ENCODE results near the gene RNF213.
A peak's percentile ranks its signal among the peaks of the same experiment; 100 is the strongest.
"Not testable (repeated sequence)": the region's sequence is repeated elsewhere in the genome, so short reads cannot be mapped to it uniquely, and the experiment has no call there.

RNF213 gene

GRCh38 chr17:80327518-80327917 lies 66.9 kb downstream of the RNF213 start:
- no peak for DNase-seq

- no peak for DNase-seq
Observed at GRCh38 chr17:80328634-80329380, 68.2 kb downstream of the RNF213 start.

GRCh38 chr17:80329421-80329820 lies 68.8 kb downstream of the RNF213 start:
- DNase-seq: not testable (repeated sequence)

DNA sequence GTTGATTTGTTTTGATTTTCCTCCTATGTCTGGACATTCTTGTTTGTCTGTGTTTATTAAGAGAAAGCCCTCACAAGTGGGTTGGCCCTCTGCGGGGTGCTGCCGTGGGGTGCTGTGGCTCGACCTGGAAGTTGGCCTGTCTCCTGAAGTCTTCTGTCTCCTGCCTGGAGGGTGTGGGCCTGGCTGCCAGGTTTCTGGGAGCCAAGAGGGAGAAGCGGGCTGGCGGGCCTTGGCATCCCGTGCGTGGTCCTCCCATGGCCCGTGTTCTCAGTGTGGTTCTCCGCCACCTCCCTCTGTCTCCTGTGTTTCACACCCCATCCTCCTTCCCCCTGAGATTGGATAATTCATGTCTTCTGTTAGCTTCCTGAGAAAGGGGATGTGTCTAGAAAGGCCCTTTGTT lies 69.6 kb downstream of the RNF213 start:
- no peak for DNase-seq

DNA sequence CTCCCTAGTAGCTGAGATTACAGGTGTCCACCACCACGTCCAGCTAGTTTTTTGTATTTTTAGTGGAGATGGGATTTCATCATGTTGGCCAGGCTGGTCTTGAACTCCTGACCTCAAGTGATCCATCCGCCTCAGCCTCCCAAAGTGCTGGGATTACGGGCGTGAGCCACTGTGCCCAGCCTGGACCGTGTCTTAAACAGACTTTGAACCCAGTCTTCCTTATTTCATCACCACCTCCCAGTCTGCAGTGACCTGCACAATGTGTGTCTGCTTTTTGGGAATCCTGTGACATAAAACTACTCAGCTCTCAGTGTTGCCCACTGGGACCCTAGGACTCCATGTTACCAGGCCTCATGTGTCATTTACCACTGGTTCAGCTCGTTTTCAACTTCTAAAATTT lies 70.3 kb downstream of the RNF213 start:
- DNase-seq: not testable (repeated sequence)

GRCh38 chr17:80331820-80332219 lies 71.2 kb downstream of the RNF213 start:
- no peak for DNase-seq

DNA sequence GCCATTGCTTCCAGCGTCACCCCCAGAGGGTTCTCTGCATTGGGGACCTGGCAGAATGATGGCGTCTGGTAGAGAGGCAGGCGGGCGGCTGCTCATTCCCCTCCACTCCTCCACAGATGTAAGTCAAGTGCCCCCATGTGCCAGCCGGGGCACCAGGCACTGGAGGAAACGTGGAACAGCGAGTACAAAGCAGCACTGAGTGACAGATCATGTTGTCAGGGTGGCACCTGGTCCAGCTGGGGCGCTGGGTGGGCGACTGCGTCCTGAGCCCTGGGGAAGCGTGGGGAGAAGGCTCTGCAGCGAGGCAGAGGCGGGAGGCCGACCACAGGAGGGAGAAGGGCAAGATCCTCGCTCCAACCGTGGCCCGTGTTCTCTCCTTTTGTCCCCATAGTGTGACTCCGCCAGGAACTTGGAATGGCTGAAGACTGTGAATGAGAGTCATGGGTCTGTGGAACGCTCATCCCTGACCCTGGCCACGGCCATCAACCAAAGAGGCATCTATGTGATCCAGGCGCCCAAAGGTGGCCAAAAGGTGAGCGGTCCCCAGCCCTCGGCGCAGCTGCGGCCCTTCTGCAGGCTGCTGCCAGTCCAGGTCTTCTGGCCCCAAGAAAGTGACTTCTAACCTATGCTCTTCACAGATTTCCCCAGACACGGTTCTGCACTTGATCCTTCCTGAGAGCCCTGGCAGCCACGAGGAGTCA lies 76.7 kb downstream of the RNF213 start:
- DNase-seq: no peak

GRCh38 chr17:80339118-80339517 lies 78.5 kb downstream of the RNF213 start:
- DNase-seq: no peak

DNA sequence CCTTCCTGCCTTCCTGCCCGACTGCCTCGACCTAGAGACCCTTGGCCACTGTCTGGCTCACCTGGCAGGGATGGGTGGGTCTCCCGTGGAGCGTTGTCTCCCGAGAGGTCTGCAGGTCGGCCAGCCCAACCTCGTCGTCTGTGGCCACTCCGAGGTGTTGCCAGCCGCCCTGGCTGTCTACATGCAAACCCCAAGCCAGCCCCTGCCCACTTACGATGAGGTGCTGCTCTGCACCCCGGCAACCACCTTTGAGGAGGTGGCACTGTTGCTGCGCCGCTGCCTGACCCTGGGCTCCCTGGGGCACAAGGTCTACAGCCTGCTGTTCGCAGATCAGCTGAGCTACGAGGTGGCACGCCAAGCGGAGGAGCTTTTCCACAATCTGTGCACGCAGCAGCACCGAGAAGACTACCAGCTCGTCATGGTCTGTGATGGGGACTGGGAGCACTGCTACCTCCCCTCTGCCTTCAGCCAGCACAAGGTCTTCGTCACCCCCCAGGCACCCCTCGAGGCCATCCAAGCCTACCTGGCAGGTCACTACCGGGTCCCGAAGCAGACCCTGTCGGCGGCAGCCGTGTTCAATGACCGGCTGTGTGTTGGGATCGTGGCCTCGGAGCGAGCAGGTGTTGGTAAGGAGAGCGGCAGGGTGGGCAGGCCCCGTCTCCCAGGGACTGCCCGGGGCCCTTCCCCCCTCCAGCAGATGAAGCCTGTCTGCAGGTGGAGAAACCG lies 79.2 kb downstream of the RNF213 start:
- DNase-seq: no peak

DNA sequence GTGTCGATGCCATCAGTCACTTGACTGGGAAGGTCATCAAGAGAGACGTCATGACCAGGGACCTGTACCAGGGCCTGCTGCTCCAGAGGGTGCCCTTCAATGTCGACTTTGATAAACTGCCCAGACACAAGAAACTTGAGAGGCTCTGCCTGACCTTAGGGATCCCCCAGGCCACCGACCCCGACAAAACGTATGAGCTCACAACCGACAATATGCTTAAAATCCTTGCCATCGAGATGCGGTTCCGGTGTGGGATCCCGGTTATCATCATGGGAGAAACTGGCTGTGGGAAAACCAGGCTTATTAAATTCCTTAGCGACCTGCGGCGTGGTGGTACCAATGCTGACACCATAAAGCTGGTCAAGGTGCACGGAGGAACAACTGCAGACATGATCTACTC lies 84.7 kb downstream of the RNF213 start:
- DNase-seq: no peak

- DNase-seq: no peak
Observed at GRCh38 chr17:80345841-80346497, 85.3 kb downstream of the RNF213 start.

DNA sequence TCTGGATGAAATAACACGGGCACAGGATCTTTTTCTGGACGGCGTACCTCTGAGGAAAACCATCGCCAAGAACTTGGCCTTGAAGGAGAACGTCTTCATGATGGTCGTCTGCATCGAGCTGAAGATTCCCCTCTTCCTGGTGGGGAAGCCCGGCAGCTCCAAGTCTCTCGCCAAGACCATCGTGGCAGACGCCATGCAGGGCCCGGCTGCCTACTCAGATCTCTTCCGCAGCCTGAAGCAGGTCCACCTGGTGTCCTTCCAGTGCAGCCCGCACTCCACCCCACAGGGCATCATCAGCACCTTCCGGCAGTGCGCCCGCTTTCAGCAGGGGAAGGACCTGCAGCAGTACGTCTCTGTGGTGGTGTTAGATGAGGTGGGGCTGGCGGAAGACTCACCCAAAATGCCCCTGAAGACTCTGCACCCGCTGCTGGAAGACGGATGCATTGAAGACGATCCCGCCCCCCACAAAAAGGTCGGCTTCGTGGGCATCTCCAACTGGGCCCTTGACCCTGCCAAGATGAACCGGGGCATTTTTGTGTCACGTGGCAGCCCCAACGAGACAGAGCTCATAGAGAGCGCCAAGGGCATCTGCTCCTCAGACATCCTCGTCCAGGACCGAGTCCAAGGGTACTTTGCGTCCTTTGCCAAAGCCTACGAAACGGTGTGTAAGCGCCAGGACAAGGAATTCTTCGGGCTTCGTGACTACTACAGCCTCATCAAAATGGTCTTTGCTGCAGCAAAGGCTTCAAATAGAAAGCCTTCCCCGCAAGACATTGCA lies 86.0 kb downstream of the RNF213 start:
- DNase-seq: no peak

DNA sequence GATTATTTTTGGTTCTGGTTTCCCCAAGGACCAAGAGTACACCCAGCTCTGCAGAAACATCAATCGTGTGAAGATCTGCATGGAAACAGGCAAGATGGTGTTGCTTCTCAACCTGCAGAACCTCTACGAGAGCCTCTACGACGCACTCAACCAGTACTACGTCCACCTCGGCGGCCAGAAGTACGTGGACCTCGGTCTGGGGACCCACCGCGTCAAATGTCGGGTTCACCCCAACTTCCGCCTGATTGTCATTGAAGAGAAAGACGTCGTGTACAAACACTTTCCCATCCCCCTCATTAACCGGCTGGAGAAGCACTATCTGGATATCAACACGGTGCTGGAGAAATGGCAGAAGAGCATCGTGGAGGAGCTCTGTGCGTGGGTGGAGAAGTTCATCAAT lies 86.9 kb downstream of the RNF213 start:
- DNase-seq: no peak

- DNase-seq: no peak
Observed at GRCh38 chr17:80347948-80348351, 87.3 kb downstream of the RNF213 start.

DNA sequence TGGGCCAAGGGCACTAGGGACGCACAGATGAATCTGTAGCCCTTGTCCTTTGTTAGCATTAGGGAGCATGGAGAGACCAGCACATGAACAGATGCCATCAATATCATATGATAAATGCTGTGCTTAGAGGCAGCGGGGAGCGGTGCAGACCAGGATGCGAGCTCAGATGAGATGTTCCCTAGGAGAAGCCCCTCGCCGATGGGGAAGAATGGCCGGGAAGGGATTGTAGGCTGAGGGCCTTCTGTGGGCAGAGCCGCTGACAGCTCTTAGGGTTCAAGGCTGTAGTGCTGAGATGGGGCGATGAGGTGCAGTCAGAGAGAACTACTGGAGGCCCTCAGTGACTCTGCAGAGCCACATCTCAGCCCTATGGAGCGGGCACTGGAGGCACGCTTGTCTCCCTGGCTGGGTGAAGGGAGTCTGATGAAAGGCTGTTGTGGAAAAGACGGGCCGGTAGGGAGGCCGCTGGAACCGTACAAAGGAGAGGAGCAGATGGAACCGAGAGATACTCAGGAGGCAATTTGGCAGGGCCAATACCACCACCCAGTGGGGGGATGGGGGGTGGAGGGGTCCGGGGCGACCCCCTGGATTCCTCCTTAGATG lies 88.0 kb downstream of the RNF213 start:
- DNase-seq: no peak

DNA sequence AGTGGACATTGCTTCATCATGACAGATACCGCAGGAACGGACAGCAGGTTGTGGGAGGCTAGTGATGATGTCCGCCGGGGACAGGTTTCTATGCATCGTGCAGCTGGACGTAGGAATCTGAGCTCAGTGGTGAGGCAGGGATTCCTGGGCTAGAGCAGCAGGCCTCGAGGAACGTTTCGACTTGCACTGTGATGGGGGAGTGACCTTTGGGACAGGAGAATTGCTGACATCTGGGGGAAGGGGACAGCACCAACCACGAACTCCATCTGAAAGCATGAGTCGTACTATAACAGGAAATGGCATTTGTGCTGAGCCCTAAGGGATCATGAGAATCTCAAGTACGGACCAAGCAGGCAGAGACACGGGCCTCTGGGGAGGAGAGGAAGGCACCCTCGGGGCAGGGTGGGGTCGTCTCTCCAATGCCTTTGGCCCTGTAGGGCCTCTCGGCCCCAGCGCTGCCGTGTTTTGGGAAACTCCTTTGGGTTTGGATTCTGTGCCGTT lies 88.5 kb downstream of the RNF213 start:
- DNase-seq: peak; percentile 30

DNA sequence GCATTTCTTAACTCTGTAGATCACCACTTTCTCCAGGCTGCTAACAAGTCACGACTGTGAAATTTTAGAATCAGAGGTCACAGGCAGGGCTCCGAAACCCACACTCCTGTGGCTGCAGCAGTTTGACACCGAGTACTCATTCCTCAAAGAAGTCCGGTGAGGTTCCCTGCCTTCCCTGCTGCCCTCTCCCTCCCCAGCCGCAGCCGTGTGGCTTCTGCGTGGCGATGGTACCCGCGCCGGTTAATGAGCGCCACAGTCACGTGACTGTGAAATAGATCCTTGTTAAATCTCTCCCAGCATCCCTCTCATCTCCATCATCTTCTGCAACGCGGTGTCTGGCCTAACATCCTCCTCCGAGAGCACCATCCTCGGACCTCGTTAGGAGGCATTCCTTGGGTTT lies 89.1 kb downstream of the RNF213 start:
- DNase-seq: no peak

DNA sequence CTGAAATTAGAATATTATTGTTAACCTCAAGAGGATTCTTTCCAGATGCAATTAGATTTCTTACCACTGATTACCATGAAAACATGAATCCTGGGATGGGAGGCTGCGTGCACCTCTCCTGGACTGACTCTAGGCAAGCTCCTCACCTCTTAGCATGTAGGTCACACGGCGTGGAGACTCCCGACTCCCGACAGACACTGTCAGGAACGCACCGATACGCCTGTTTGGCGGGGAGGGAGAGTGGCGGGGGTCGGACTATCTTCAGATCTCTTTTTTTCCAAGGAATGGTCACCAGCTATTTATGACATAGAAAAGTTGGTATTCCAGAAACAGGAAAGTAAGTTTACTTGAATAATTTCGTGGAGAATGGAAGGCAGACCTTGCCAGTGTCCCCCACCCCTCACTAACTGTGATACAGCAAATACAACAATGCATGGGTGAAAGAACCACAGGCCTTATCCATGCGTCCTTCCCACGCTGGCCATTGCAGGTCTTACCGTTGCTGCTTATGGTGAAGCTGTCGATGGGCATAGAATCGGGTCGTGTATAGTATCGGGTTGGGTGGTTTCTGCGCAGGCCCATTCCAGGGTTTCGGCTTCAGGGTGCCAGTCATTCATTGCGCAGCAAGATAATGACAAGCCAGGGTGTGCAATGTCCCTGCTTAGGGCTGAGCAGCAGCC lies 91.7 kb downstream of the RNF213 start:
- no peak for DNase-seq

- no peak for DNase-seq
Observed at GRCh38 chr17:80352991-80353665, 92.5 kb downstream of the RNF213 start.

- no peak for DNase-seq
Observed at GRCh38 chr17:80353718-80354275, 93.1 kb downstream of the RNF213 start.

All from fibroblast of skin of right quadriceps (primary cell).